SK-N-SH (cell line): ENCODE data around the gene RPL18. TPM values are rescaled to one million over a fixed set of nuclear protein-coding genes. Genes with fewer than 3 reads are reported as not detected.

Source experiments
- CTCF ChIA-PET: fragments of 300-600, 350-600 bp; formaldehyde crosslinking; extraction: SDS; loops from one replicate; lab custom pipeline; 2021; lab: Yijun Ruan, JAX
- POLR2A ChIA-PET: fragments of 350-600 bp; sonication (Branson Sonifier 250); formaldehyde crosslinking; extraction: SDS; loops from one replicate; lab custom pipeline; 2020; ENCODE audit warnings: antibody characterized with exemption, inconsistent platforms; lab: Yijun Ruan, JAX
- DNase-seq: peaks from one replicate; pipeline ENCODE4 v3.0.0; 2012
- H2AFZ ChIP-seq: fragments of 200-600 bp; sonication (generic); 2 replicates; pipeline ENCODE4 v1.8.1; 2016; ENCODE audit warnings: antibody characterized with exemption, mild to moderate bottlenecking, low read depth
- H3F3A ChIP-seq: fragments of 200-600 bp; sonication (generic); replicated peaks from 2 replicates; pipeline ENCODE3; 2016; ENCODE audit warnings: antibody characterized with exemption, mild to moderate bottlenecking; ENCODE audit not compliant: insufficient read depth
- H3K27ac ChIP-seq, 2 experiments: fragments of 200-500 bp in 1 of 2; fragments of 200-600 bp in 1 of 2; sonication (Bioruptor generic) in 1 of 2; sonication (generic), shearing (Covaris generic) in 1 of 2; 2 replicates each; pipeline versions ENCODE4 v1.5.1 to v1.6.1; 2014 to 2016; ENCODE audit warnings: low read depth in 2 of 2, inconsistent platforms in 1 of 2, low read length in 1 of 2, mild to moderate bottlenecking in 1 of 2, mixed read lengths in 1 of 2
- H3K27me3 ChIP-seq: fragments of 200-600 bp; sonication (generic), shearing (Covaris generic); 2 replicates; pipeline ENCODE4 v1.6.1; 2016; ENCODE audit warnings: mixed run types; ENCODE audit not compliant: insufficient read depth
- H3K36me3 ChIP-seq, 2 experiments: fragments of 200-500 bp in 1 of 2; fragments of 200-600 bp in 1 of 2; sonication (Bioruptor generic) in 1 of 2; sonication (generic) in 1 of 2; replicated peaks in 1 of 2; 2 replicates each; pipeline versions ENCODE3 to v1.5.1; 2014 to 2016; ENCODE audit warnings: low read length in 1 of 2, mild to moderate bottlenecking in 1 of 2; ENCODE audit not compliant: insufficient read depth in 2 of 2, control insufficient read depth in 1 of 2
- H3K4me1 ChIP-seq, 2 experiments: fragments of 200-500 bp in 1 of 2; fragments of 200-600 bp in 1 of 2; sonication (Bioruptor generic) in 1 of 2; sonication (generic), shearing (Covaris generic) in 1 of 2; 2 replicates each; pipeline versions ENCODE4 v1.5.1 to v1.6.1; 2014 to 2016; ENCODE audit warnings: low read depth in 1 of 2, low read length in 1 of 2, mixed run types in 1 of 2; ENCODE audit not compliant: insufficient read depth in 2 of 2, control insufficient read depth in 1 of 2
- H3K4me2 ChIP-seq: fragments of 200-600 bp; sonication (generic), shearing (Covaris generic); 2 replicates; pipeline ENCODE4 v1.6.1; 2017; ENCODE audit warnings: mixed run types
- H3K4me3 ChIP-seq, 2 experiments: fragments of 200-500 bp in 1 of 2; fragments of 200-600 bp in 1 of 2; sonication (Bioruptor generic) in 1 of 2; sonication (generic), shearing (Covaris generic) in 1 of 2; 2 replicates each; pipeline versions ENCODE4 v1.5.1 to v1.8.1; 2014 to 2016; ENCODE audit warnings: low read depth in 2 of 2, inconsistent platforms in 1 of 2, low read length in 1 of 2, mild to moderate bottlenecking in 1 of 2, mixed read lengths in 1 of 2, moderate library complexity in 1 of 2
- H3K79me2 ChIP-seq: fragments of 200-600 bp; sonication (generic); 2 replicates; pipeline ENCODE4 v1.8.1; 2017; ENCODE audit warnings: mild to moderate bottlenecking; ENCODE audit not compliant: insufficient read depth
- H3K9ac ChIP-seq: fragments of 200-600 bp; sonication (generic); 2 replicates; pipeline ENCODE4 v1.6.1; 2017; ENCODE audit warnings: mixed run types
- H3K9me2 ChIP-seq: fragments of 200-600 bp; sonication (generic); 2 replicates; pipeline ENCODE4 v1.6.1; 2017; ENCODE audit warnings: mixed run types
- H3K9me3 ChIP-seq: fragments of 200-600 bp; sonication (generic); 2 replicates; pipeline ENCODE4 v1.6.1; 2017; ENCODE audit warnings: mixed run types, mild to moderate bottlenecking, moderate library complexity
- H4K20me1 ChIP-seq: fragments of 200-600 bp; sonication (generic); 2 replicates; pipeline ENCODE4 v1.6.1; 2017; ENCODE audit warnings: mild to moderate bottlenecking, mixed run types; ENCODE audit not compliant: insufficient read depth
- CHD2 ChIP-seq: fragments of 150-350 bp; IDR thresholded peaks from 2 replicates; pipeline ENCODE4 v1.6.1; 2018; ENCODE audit warnings: low read length; ENCODE audit not compliant: partially characterized antibody
- ELF1 ChIP-seq: IDR thresholded peaks from 2 replicates; pipeline ENCODE4 v1.4.0; 2012
- EZH2phosphoT487 ChIP-seq: fragments of 200-600 bp; sonication (generic); IDR thresholded peaks from 2 replicates; pipeline ENCODE4 v1.6.1; 2017; ENCODE audit warnings: low read depth, mixed run types, mild to moderate bottlenecking, antibody characterized with exemption, moderate library complexity, borderline replicate concordance
- FOSL2 ChIP-seq: IDR thresholded peaks from 2 replicates; pipeline ENCODE4 v1.4.0; 2012; ENCODE audit warnings: low read depth, mild to moderate bottlenecking, moderate library complexity, borderline replicate concordance
- FOXJ3 ChIP-seq: sonication (generic); formaldehyde crosslinking; IDR thresholded peaks from 2 replicates; pipeline ENCODE4 v1.5.1; 2020; ENCODE audit warnings: mild to moderate bottlenecking, missing genetic modification reagents
- FOXM1 ChIP-seq: IDR thresholded peaks from 2 replicates; pipeline ENCODE4 v1.4.0; 2012; ENCODE audit warnings: low read depth, mild to moderate bottlenecking
- GABPA ChIP-seq: IDR thresholded peaks from 2 replicates; pipeline ENCODE4 v1.4.0; 2012; ENCODE audit warnings: low read depth, mild to moderate bottlenecking
- JUND ChIP-seq: IDR thresholded peaks from 2 replicates; pipeline ENCODE4 v1.4.0; 2012
- RAD21 ChIP-seq: IDR thresholded peaks from 2 replicates; pipeline ENCODE4 v1.6.1; 2012; ENCODE audit warnings: mild to moderate bottlenecking, low read length
- RXRA ChIP-seq: IDR thresholded peaks from 2 replicates; pipeline ENCODE4 v1.4.0; 2012; ENCODE audit warnings: low read depth, mild to moderate bottlenecking, borderline replicate concordance
- SMC3 ChIP-seq: IDR thresholded peaks from 2 replicates; pipeline ENCODE4 v1.6.1; 2012; ENCODE audit warnings: low read depth, low read length, improper control_type of control experiment
- TAF1 ChIP-seq: IDR thresholded peaks from 2 replicates; pipeline ENCODE4 v1.6.1; 2012; ENCODE audit warnings: low read depth, mild to moderate bottlenecking, low read length, moderate library complexity, borderline replicate concordance
- WGBS: methylation state at CpG from one replicate; pipeline ENCODE4 v1.1.6; 2017; ENCODE audit warnings: low lambda C conversion rate; 5-methylcytosine and 5-hydroxymethylcytosine counted together
- polyA plus RNA-seq, 3 experiments: library from polyadenylated mRNA; depleted of rRNA; stranded (reverse); fragments of >200 nt; gene quantifications; 2 replicates each; pipeline ENCODE4 v1.2.3, GENCODE V29; 2012
- TF ChIP-seq, protein P1 (sequence below): fragments of 200-600 bp; sonication (generic); IDR thresholded peaks from 2 replicates; pipeline ENCODE4 v1.6.1; 2017; ENCODE audit warnings: antibody characterized with exemption, mild to moderate bottlenecking, moderate library complexity
- TF ChIP-seq, protein P2 (sequence below): fragments of 150-350 bp; IDR thresholded peaks from 2 replicates; pipeline ENCODE4 v1.6.1; 2016; ENCODE audit warnings: mild to moderate bottlenecking, low read depth, low read length

Gene RPL18
- polyA plus RNA-seq, 1 of the 3 experiments (the other 2 are of a cell fraction) = 2,225 TPM

DNA sequence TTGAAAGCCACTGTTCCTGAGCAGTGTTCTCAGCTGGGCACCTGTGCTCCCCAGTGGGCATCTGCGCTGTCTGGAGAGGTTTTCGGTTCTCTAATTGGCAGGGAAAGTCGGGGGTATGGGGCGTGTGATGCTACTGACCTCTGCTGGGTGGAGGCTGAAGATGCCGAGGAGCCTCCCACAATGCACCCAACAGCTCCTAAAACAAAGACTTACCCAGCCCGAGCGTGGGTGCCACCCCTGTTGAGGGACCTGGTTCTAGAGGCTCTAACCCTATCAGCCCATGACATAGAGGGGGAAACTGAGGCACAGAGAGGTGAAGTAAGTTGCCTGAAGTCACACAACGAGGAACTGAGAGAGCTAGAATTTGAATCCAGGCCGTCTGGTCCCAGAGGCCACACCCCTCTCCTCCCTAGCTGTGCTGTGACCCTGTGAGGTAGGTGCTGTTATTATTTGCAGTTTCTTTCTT lies 10.1 kb downstream of the RPL18 start:
- Histone ChIP-seq H3K79me2 (no peaks in the 10 kb centered on the region), H3K9me2 (no peaks in the 10 kb centered on the region), H3K4me2 (no peak overlapping the region), H2AFZ (peak overlapping the region; percentile 68; the same call in 1 of the 2 replicates), H3K36me3 (no peaks in the 10 kb centered on the region), H3K9ac (no peak overlapping the region), H3K4me3 (no peak overlapping the region), H3K27ac (no peak overlapping the region), H3K4me1 (peaks cover 0 to 5% of the 10 kb centered on the region in 2 experiments; a peak in 1 of 4 replicates), H3F3A (peaks cover 2% of the 10 kb centered on the region), H3K27me3 (no peaks in the 10 kb centered on the region), H4K20me1 (no peaks in the 10 kb centered on the region), H3K9me3 (no peaks in the 10 kb centered on the region)
- peak; percentile 86 for DNase-seq
- TF ChIP-seq CHD2 (peak; percentile 16), EZH2phosphoT487 (no peak), SMC3 (peak; percentile 49), ELF1 (no peak), RAD21 (peak; percentile 71)
- TF ChIP-seq, protein P1, sequence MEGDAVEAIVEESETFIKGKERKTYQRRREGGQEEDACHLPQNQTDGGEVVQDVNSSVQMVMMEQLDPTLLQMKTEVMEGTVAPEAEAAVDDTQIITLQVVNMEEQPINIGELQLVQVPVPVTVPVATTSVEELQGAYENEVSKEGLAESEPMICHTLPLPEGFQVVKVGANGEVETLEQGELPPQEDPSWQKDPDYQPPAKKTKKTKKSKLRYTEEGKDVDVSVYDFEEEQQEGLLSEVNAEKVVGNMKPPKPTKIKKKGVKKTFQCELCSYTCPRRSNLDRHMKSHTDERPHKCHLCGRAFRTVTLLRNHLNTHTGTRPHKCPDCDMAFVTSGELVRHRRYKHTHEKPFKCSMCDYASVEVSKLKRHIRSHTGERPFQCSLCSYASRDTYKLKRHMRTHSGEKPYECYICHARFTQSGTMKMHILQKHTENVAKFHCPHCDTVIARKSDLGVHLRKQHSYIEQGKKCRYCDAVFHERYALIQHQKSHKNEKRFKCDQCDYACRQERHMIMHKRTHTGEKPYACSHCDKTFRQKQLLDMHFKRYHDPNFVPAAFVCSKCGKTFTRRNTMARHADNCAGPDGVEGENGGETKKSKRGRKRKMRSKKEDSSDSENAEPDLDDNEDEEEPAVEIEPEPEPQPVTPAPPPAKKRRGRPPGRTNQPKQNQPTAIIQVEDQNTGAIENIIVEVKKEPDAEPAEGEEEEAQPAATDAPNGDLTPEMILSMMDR = peak; percentile 64
- 46% methylated on average over 8 of the region's 9 CpGs for WGBS
- ChIA-PET CTCF (interaction anchor here (0.6 to 8.0 kb wide), 23 partner anchors 9 to 294 kb away, joined by 3 to 72 read pairs (median 4); partner anchors contain the start of genes CA11, GRWD1, RPL18 and SPHK2), POLR2A (interaction anchor here (0.6 to 2.4 kb wide), 4 partner anchors 9 to 36 kb away, joined by 3 to 17 read pairs (median 6); partner anchors contain the start of genes RPL18 and SPHK2)

DNA sequence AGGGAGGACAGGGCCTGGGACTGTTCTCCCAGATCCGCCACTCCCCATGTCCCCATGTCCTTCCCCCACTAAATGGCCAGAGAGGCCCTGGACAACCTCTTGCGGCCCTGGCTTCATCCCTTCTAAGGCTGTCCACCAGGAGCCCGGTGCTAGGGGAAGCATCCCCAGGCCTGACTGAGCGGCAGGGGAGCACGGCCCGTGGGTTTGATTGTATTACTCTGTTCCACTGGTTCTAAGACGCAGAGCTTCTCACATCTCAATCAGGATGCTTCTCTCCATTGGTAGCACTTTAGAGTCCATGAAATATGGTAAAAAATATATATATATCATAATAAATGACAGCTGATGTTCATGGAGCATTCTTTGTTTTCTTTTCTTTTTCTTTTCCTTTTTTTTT lies 11.6 kb downstream of the RPL18 start:
- H3K9me2 ChIP-seq = no peaks in the 10 kb centered on the region
- 93% methylated on average over 7 of the region's 7 CpGs for WGBS
- H2AFZ ChIP-seq = no peak overlapping the region
- no peaks in the 10 kb centered on the region for H4K20me1 ChIP-seq
- H3K4me3 ChIP-seq = no peak overlapping the region
- no peak for DNase-seq
- H3K9me3 ChIP-seq = no peaks in the 10 kb centered on the region
- no peaks in the 10 kb centered on the region for H3K4me1 ChIP-seq
- no peaks in the 10 kb centered on the region for H3K36me3 ChIP-seq
- H3K4me2 ChIP-seq = no peak overlapping the region
- H3K27me3 ChIP-seq = no peaks in the 10 kb centered on the region
- no peak overlapping the region for H3K9ac ChIP-seq
- POLR2A ChIA-PET = interaction anchor here (1.9 to 2.4 kb wide), 2 partner anchors 10 to 12 kb away, joined by 10 to 17 read pairs; partner anchors contain the start of genes RPL18 and SPHK2
- H3K79me2 ChIP-seq = no peaks in the 10 kb centered on the region
- no peak for TF ChIP-seq FOXJ3 (CRISPR knock-in tag)
- TF ChIP-seq TAF1 = no peak
- TF ChIP-seq ELF1 = no peak
- TF ChIP-seq JUND = no peak
- no peak for TF ChIP-seq FOSL2
- TF ChIP-seq GABPA = no peak
- TF ChIP-seq RXRA = no peak
- TF ChIP-seq, protein P2, sequence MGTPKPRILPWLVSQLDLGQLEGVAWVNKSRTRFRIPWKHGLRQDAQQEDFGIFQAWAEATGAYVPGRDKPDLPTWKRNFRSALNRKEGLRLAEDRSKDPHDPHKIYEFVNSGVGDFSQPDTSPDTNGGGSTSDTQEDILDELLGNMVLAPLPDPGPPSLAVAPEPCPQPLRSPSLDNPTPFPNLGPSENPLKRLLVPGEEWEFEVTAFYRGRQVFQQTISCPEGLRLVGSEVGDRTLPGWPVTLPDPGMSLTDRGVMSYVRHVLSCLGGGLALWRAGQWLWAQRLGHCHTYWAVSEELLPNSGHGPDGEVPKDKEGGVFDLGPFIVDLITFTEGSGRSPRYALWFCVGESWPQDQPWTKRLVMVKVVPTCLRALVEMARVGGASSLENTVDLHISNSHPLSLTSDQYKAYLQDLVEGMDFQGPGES = no peak
- no peak for TF ChIP-seq FOXM1
- TF ChIP-seq EZH2phosphoT487 = no peak
- TF ChIP-seq, all 33 proteins: peak for 0
- Histone ChIP-seq H3K27ac (no peak overlapping the region), H3F3A (no peaks in the 10 kb centered on the region)
- CTCF ChIA-PET = interaction anchor here (1.8 to 8.0 kb wide), 6 partner anchors 10 to 129 kb away, joined by 5 to 72 read pairs (median 14); partner anchors contain the start of genes RPL18 and SPHK2
